Measurements from ENCODE around the gene TCF25.
"Not testable (repeated sequence)": the region's sequence is repeated elsewhere in the genome, so short reads cannot be mapped to it uniquely, and the experiment has no call there.

The TCF25 gene

GRCh38 chr16:89845417-89845816, 28.0 kb upstream of the TCF25 start:
- peak in 1 of 2 donors; percentile 34 for DNase-seq

GRCh38 chr16:89847051-89847939, 26.1 kb upstream of the TCF25 start:
- no peak for DNase-seq

DNA sequence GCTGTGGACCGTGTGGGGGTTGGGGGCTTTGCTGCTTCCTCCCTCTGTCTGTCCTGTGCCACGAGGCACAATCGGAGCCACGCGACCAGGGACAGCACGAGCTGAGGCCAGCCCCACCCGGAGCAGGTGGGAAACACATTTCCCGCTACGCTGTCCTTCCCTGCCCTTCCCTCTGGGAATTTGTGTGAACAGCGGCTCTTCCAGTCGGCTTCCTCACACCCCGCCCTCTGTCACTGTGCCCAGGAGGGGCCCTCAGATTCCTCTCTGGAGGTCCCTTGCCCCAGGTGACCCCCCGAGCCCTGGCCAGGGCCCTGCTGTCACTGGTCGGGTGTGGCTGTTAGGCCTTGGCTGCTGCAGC, 25.5 kb upstream of the TCF25 start:
- no peak for DNase-seq

DNA sequence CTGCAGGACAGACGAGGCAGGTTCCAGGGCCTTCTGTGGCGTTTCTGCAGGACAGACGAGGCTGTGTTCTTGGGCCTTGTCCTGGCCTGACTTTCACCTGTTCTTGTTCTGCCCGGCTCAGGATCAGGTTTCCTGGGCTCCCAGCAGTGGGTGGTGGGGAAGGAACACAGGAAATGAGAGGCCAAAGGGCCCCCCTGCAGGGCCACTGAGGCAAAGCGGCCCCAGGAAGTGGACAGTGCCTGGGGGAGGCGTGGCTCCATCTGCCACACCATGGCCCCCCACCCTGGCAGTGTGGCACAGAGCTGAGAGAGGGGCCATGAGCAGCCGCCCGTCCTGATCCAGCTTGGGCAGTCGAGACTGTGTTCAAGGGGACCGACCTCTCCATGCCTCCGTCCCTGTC, 24.4 kb upstream of the TCF25 start:
- DNase-seq: no peak

DNA sequence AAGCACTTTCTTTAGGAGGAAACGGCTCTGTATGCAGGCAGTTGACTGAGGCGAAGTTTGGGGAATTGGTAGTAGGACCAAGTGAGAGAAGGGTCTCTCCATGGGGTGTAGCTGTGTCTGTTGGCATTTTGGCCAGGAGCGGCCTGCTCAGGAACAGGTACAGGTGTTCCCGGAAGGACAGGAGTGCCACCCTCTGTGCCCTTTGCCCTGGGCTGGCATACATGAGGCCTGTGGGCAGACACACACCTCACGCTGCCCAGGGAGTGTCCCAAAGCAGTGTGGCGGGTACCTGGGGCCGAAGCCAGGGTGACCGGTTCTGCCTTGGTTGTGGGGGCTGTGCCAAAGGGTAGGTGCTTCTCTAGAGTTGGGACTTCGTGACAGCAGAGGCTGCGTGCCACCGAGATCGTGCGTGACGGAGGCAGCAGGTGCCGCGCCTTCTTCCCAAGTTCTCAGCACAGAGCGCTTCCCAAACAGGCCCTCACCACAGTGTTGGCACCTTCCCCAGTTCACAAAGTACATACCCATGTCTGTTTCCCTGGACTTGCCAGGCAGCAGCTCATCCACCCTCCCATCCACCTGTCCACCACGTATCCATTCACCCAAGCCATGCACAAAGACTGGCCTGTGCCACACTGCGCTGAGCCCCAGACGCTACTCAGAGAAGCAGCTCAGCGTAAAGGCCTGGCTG, 19.9 kb upstream of the TCF25 start:
- no peak for DNase-seq

GRCh38 chr16:89855301-89855945, 18.0 kb upstream of the TCF25 start:
- no peak for DNase-seq

- no peak for DNase-seq
Observed at GRCh38 chr16:89855986-89856385, 17.4 kb upstream of the TCF25 start.

DNA sequence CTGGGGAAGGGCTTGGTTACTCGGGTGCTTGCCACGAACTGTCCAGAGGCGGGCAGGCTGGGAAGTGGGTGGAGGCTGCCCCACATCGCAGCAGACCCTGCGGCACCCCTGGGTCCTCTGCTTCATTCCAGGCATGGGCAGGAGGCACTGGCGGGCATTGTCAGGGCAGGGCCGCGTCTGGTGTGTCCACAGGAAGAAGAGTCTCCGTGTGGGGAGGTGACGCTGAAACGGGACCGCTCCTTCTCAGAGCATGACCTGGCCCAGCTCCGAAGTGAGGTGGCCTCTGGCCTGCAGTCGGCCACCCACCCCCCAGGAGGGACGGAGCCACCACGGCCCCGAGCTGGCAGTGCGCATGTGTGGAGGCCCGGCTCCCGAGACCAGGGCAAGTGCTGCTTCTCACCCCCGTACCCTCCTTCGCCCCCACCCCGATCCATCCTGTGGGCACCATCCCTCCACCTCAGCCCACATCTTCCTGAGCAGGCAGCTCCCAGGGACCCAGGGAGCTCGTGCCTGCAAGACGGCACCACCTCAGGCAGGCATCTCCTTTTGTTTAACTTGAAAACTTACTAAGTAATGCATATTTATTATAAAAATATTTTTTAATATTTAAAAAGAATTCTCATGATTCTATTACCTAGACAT, 14.3 kb upstream of the TCF25 start:
- DNase-seq: no peak

GRCh38 chr16:89859615-89860007, 13.8 kb upstream of the TCF25 start:
- DNase-seq: no peak

DNA sequence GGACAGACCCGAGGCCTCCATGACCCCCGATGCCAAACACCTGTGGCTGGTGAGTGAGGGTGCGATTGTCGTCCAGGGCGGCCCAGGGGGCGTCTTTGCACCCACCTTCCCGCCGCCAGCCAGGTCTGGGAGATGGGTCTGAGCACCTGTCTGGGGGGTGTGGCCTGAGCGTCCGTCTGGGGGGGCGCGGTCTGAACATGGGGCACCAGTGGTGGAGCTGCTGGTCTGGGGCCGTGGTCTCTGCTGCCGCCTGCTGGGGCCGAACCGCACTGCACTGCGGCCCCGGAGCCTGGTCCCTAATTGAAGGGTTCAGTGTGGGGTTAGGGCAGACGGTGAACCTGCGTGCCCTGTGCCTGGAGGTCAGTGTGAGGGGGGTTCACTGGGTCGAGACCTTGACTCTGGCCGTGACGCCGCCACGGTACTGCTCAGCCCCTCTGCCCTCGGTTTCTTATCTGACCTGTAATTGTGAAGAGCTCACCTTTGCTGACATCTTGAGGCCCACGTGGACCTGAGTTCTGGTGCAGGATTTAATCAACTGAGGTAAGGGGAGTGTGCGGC, 12.6 kb upstream of the TCF25 start:
- DNase-seq: peak; percentile 81 to 82

DNA sequence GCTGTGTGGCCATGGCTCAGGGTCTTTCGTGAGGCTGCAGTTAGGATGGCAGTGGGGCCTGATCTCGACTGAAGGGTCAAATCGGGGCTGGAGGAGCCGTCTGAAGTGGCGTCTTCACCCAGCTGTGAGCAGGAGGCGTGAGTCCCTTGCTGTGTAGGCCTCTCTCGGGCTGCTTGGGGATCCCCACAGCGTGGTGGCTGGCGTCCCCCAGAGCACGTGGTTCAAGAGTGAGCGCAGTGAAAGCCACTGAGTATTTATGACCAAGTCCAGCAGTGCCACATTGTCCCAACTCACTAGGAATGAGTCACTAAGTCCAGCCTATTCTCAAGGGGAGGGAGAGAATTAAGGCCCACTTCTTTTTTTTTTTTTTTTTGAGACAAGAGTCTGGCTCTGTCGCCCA, 11.7 kb upstream of the TCF25 start:
- DNase-seq: no peak

GRCh38 chr16:89862732-89863131, 10.7 kb upstream of the TCF25 start:
- DNase-seq: no peak

DNA sequence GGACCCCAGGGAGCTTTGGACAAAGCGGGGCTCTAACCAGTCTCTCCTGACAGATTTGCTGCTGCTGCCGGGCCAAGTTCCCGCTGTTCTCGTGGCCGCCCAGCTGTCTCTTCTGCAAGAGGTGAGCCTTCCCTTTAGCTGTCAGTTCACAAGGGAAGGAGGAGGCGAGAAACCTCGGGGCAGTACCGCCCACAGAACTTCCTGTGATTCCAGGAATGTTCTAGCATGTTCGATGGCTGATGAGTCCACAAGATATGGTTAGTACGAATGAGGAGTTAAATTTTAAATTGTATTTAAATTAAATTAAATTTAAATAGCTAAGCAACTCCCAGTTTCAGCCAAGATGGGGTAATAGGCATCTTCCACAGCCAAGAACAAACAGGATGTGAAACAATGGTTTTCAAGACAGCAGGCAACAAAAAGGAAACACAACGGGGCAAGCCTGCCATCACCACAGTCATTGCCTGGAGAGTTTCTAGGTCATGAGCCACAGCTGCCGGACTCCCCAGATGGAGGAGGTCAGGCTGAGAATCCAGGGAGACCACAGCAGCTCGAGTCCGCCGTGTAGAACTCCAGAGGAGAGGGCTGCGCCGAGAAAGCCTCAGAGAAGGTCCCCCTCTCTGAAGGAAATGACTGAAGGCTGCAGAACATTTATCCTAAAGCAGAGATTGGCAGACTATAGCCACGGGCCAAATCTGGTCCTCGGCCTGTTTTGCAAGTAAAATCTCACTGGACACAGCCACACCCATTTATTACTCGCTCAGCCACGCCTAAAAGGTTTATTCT, 9.5 kb upstream of the TCF25 start:
- peak; percentile 62 to 74 for DNase-seq

DNA sequence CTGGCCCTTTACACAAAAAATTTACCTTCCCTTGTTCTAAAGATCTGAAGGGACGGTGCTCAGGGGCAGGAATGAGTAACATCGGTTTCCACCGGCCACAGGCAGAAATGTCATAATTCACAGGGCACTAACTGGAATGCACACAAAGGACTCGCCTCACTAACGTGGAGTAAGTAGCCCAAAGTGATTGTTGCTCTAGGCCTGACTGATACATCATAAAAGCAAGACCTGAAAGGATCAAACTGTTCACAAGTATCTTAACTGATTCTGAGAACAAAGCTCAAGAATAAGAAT, 8.9 kb upstream of the TCF25 start:
- no peak for DNase-seq

DNA sequence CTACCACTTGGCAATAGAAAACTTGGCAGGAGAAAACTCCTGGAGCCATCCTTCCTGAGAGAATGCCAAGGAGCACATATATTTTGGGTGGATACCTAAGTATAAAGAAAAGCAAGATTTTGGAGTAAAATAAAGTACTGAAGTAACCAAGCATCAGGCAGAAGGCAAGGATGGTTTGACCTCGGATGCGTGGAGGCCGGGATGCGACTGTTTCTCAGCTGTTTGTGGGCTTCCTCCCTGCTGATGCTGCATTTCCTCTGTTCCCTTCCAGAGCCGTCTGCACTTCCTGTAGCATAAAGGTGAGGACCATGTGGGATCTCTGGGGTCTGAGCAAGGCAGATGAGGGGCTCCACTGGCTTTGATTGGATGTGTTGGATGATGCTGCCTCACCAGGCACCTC, 5.5 kb upstream of the TCF25 start:
- DNase-seq: no peak

GRCh38 chr16:89869911-89870310, 3.5 kb upstream of the TCF25 start:
- DNase-seq: no peak

DNA sequence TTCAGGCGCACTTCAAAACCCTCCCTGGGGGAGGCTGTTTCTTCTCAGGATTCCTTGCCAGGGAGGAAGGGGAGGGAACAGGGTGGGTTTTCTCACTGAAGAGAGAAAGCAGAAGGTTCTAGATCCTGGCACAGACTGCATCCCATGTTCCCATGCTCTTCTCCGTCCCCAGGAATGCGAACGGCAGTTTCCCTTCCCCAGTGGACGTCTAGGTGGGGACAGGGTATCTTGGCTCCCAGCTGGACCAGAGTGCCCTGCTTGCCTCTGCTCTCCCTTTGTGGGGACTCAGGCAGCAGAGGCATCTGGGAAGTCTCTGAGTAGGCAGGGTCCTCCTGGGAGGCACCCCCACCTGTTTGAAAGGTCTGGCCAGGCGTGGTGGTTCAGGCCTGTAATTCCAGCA, 3.0 kb upstream of the TCF25 start:
- DNase-seq: no peak

GRCh38 chr16:89871895-89872294, 1.5 kb upstream of the TCF25 start:
- no peak for DNase-seq

DNA sequence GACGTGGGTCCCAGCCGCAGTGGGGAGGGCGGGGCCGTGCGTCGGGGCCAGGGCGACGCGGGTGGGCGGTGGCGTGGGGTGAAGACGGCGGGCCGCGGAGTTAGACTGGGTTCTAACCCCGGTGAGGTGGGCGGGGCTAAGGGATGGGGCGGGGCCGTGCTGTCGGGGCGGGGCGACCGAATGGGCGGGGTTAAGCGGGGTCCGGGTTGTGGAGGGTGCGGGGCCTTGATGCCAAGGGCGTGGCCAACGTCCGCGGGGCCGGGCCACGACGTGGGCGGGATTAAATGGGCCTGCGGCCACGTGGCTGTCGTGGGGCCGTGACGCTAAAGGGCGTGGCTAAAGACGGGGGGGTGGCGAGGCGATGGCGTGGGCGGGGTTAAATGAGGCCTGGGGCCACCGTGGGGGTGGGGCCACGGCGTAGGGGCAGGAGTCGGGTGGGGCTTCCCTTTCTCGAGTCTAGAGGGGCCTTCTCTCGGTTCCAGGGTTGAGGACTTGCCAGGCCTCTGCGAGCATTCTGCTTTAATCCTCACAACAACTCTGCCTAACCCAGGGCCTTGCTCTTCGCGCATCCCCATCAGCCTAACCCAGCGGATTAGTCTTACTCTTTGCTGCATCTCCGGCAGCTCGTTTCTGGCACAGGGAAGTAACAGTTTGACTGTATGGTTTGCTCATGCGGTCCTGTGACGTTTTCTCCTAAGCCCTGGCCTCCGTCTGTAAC, 739 bp downstream of the TCF25 start:
- DNase-seq: peak; percentile 97 to 98

DNA sequence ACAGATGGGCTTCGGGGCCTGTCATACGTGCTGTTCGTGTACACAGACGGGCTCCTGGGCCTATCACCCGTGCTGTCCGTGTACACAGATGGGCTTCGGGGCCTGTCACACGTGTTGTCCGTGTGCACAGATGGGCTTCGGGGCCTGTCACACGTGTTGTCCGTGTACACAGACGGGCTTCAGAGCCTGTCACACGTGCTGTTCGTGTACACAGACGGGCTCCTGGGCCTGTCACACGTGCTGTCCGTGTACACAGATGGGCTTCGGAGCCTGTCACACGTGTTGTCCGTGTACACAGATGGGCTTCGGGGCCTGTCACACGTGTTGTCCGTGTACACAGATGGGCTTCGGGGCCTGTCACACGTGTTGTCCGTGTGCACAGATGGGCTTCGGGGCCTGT, 5.7 kb downstream of the TCF25 start:
- not testable (repeated sequence) for DNase-seq

GRCh38 chr16:89880477-89881367, 7.3 kb downstream of the TCF25 start:
- no peak for DNase-seq

Data from CD4-positive, alpha-beta T cell treated with Interleukin-4 for 1 hour (primary cell).